NOMO-1 treated with DMSO at 0.1 percent for 48 hours (cell line): ENCODE measurements around the gene UBE2L5.

Source experiments
- DNase-seq: peaks from one replicate; lab custom pipeline; 2025; ENCODE audit not compliant: unreplicated experiment; lab: John Stamatoyannopoulos, UW

UBE2L5 gene

GRCh38 chr13:30404207-30404606 lies 18.1 kb upstream of the UBE2L5 start:
- DNase-seq = no peak

GRCh38 chr13:30406779-30407416 lies 15.4 kb upstream of the UBE2L5 start:
- no peak for DNase-seq

GRCh38 chr13:30408319-30409101 lies 13.8 kb upstream of the UBE2L5 start:
- peak; percentile 93 for DNase-seq

GRCh38 chr13:30409886-30410704 lies 12.2 kb upstream of the UBE2L5 start:
- DNase-seq = no peak

GRCh38 chr13:30410705-30411125 lies 11.6 kb upstream of the UBE2L5 start:
- DNase-seq = no peak

- no peak for DNase-seq
These were observed 9.9 kb upstream of the UBE2L5 start for GRCh38 chr13:30412346-30412745.

GRCh38 chr13:30413842-30414241 lies 8.5 kb upstream of the UBE2L5 start:
- DNase-seq = peak; percentile 67

- no peak for DNase-seq
These were observed 6.8 kb upstream of the UBE2L5 start for GRCh38 chr13:30415430-30416030.

GRCh38 chr13:30416471-30416870 lies 5.8 kb upstream of the UBE2L5 start:
- no peak for DNase-seq

- DNase-seq = no peak
These were observed 4.1 kb upstream of the UBE2L5 start for GRCh38 chr13:30418075-30418716.

- no peak for DNase-seq
These were observed 3.4 kb upstream of the UBE2L5 start for GRCh38 chr13:30418717-30419459.

- DNase-seq = peak; percentile 46
These were observed 920 bp upstream of the UBE2L5 start for GRCh38 chr13:30421093-30422053.

GRCh38 chr13:30423891-30424290 lies 1.6 kb downstream of the UBE2L5 start:
- no peak for DNase-seq

- no peak for DNase-seq
These were observed 6.9 kb downstream of the UBE2L5 start for GRCh38 chr13:30429235-30429634.

- peak; percentile 70 for DNase-seq
These were observed 7.7 kb downstream of the UBE2L5 start for GRCh38 chr13:30429721-30430694.

- no peak for DNase-seq
These were observed 9.1 kb downstream of the UBE2L5 start for GRCh38 chr13:30431269-30431940.

- no peak for DNase-seq
These were observed 13.7 kb downstream of the UBE2L5 start for GRCh38 chr13:30435911-30436451.
